DND-41 (cell line): Measurements from ENCODE around the gene CSTB.

Experiments
- ATAC-seq: fragments of 200-7000 bp; cut with Tn5 transposase; 3 replicates; pipeline ENCODE4 v1.9.1; 2021; ENCODE audit warnings: low read depth; ENCODE audit not compliant: insufficient read depth
- DNase-seq: peaks from one replicate; pipeline ENCODE4 v3.0.0-alpha.2; 2020
- H2AFZ ChIP-seq: 2 replicates; pipeline ENCODE4 v1.6.0; 2012; ENCODE audit warnings: low read depth, low read length
- H3K27ac ChIP-seq: 2 replicates; pipeline ENCODE4 v1.5.1; 2012; ENCODE audit warnings: low read length, inconsistent platforms
- H3K27me3 ChIP-seq: fragments of 200-600 bp; sonication (generic); 2 replicates; pipeline ENCODE4 v1.6.0; 2012; ENCODE audit warnings: low read length, mild to moderate bottlenecking, inconsistent platforms; ENCODE audit not compliant: insufficient read depth, poor library complexity
- H3K36me3 ChIP-seq: 2 replicates; pipeline ENCODE4 v1.5.1; 2012; ENCODE audit warnings: low read length, inconsistent platforms; ENCODE audit not compliant: insufficient read depth
- H3K4me1 ChIP-seq: 2 replicates; pipeline ENCODE4 v1.5.1; 2012; ENCODE audit warnings: mild to moderate bottlenecking, low read length; ENCODE audit not compliant: insufficient read depth
- H3K4me2 ChIP-seq: 2 replicates; pipeline ENCODE4 v1.6.0; 2012; ENCODE audit warnings: mild to moderate bottlenecking, moderate library complexity, low read length, inconsistent platforms; ENCODE audit not compliant: insufficient read depth
- H3K4me3 ChIP-seq, 2 experiments: fragments of 200-600 bp in 1 of 2; shearing (Covaris generic) in 1 of 2; 2 replicates each; pipeline ENCODE4 v1.5.1; 2012 to 2016; ENCODE audit warnings: inconsistent platforms in 2 of 2, low read length in 2 of 2, mild to moderate bottlenecking in 2 of 2, low read depth in 1 of 2, moderate library complexity in 1 of 2
- H3K79me2 ChIP-seq: 2 replicates; pipeline ENCODE4 v1.6.0; 2012; ENCODE audit warnings: low read length, inconsistent platforms; ENCODE audit not compliant: insufficient read depth
- H3K9ac ChIP-seq: 2 replicates; pipeline ENCODE4 v1.6.0; 2012; ENCODE audit warnings: low read depth, mild to moderate bottlenecking, inconsistent platforms, low read length, moderate library complexity
- H3K9me3 ChIP-seq: 2 replicates; pipeline ENCODE4 v1.5.1; 2012; ENCODE audit warnings: low read length, moderate library complexity, mild to moderate bottlenecking, inconsistent platforms; ENCODE audit not compliant: insufficient read depth, severe bottlenecking
- H4K20me1 ChIP-seq: 2 replicates; pipeline ENCODE4 v1.6.0; 2012; ENCODE audit warnings: low read length; ENCODE audit not compliant: insufficient read depth
- EZH2 ChIP-seq: IDR thresholded peaks from 3 replicates; pipeline ENCODE4 v1.6.1; 2012; ENCODE audit warnings: borderline replicate concordance, low read depth, mild to moderate bottlenecking, moderate library complexity, low read length, inconsistent platforms; ENCODE audit not compliant: severe bottlenecking
- TF ChIP-seq, protein P1 (sequence below): IDR thresholded peaks from 2 replicates; pipeline ENCODE4 v1.5.1; 2012; ENCODE audit warnings: borderline replicate concordance, low read length, moderate library complexity, mild to moderate bottlenecking; ENCODE audit not compliant: poor library complexity, severe bottlenecking; ENCODE audit errors: extremely low read depth

Gene CSTB

DNA sequence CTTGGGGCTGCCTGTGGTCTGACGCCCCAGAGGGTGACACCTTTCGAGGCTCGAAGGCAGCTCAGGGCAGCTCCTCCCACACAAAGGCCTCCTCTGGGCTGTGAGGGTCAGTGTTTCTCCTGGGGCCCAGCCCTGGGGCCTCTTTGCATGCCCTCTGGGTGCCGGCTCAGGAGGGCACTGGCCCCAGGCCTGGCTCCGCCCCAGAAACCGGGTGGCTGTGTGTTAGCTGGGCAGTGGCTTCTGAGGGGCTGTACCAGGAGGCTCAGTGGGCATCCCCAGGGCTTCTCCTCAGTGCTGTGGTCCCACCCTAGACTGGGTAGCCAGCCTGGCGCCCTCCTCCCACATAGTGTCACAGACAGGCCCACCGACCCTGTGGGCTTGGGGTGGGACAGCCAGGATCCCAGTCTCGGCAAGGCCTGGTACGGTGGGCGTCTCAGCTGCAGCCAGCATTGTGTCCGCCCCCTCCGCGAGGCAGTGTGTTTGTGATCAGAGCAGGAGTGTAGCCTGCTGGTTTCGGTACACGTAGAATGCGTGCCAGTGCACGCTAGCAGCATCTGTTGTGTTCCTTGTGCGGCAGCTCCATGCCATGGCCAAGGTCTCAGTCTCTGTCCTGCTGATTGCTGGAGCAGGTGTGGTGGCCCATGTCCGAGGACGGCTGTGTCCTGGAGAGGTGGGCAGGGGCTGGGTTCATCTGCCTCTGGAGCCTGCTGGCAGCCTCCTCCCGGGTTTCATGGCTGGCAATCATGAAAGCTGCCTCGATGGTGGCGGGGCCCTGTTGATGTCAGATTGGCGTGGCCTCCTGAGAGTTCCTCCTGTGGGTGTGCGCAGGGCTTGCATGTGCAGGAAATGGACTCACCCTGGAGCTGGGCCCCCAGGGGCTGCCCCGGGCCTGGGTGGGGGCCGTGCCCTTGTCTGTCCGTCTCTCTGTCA is 41.3 kb upstream of the CSTB start:
- H4K20me1 ChIP-seq = no peaks in the 10 kb centered on the region
- H3K79me2 ChIP-seq = no peaks in the 10 kb centered on the region
- 0 out of 3 replicates have a peak, but pooled peaks have one; percentile 10 for ATAC-seq
- H3K36me3 ChIP-seq = no peaks in the 10 kb centered on the region
- TF ChIP-seq, protein P1, sequence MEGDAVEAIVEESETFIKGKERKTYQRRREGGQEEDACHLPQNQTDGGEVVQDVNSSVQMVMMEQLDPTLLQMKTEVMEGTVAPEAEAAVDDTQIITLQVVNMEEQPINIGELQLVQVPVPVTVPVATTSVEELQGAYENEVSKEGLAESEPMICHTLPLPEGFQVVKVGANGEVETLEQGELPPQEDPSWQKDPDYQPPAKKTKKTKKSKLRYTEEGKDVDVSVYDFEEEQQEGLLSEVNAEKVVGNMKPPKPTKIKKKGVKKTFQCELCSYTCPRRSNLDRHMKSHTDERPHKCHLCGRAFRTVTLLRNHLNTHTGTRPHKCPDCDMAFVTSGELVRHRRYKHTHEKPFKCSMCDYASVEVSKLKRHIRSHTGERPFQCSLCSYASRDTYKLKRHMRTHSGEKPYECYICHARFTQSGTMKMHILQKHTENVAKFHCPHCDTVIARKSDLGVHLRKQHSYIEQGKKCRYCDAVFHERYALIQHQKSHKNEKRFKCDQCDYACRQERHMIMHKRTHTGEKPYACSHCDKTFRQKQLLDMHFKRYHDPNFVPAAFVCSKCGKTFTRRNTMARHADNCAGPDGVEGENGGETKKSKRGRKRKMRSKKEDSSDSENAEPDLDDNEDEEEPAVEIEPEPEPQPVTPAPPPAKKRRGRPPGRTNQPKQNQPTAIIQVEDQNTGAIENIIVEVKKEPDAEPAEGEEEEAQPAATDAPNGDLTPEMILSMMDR = no peak
- no peak for TF ChIP-seq EZH2
- no peak overlapping the region for H3K4me2 ChIP-seq
- no peak overlapping the region for H3K4me3 ChIP-seq
- H2AFZ ChIP-seq = no peak overlapping the region
- H3K27me3 ChIP-seq = no peaks in the 10 kb centered on the region
- no peak overlapping the region for H3K9ac ChIP-seq
- DNase-seq = no peak
- H3K4me1 ChIP-seq = no peaks in the 10 kb centered on the region
- peaks cover 3% of the 10 kb centered on the region for H3K9me3 ChIP-seq
- no peak overlapping the region for H3K27ac ChIP-seq

DNA sequence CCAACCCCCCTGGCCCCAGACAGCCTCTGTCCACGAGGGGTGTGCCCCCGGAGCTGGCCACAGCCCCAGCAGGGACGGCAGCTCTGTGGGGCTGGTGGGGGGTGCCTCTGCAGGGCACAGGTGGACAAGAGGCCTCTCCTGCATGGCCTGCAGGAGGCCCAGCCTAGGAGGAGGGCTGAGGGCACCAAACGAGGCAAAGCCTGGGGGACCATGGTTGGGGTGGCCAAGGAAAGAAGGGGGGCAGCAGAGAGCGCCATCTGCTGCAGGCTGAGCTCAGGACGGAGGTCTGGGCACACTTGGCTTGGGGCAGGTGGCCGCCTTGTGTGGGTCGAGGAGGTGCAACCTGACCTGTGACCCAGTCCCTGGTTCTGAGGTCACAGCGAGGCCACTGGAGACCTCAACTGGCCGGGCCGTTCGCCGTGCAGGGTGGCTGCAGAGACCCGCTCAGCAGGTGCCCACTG is 40.5 kb upstream of the CSTB start:
- H4K20me1 ChIP-seq = no peaks in the 10 kb centered on the region
- ATAC-seq (no peak), DNase-seq (no peak)
- no peak overlapping the region for H3K4me3 ChIP-seq
- no peak overlapping the region for H3K27ac ChIP-seq
- H3K9ac ChIP-seq = no peak overlapping the region
- H3K27me3 ChIP-seq = no peaks in the 10 kb centered on the region
- no peaks in the 10 kb centered on the region for H3K36me3 ChIP-seq
- no peak overlapping the region for H2AFZ ChIP-seq
- TF ChIP-seq, protein P1 = peak; percentile 14
- no peak for TF ChIP-seq EZH2
- no peaks in the 10 kb centered on the region for H3K79me2 ChIP-seq
- no peaks in the 10 kb centered on the region for H3K4me1 ChIP-seq
- peaks cover 3% of the 10 kb centered on the region for H3K9me3 ChIP-seq
- no peak overlapping the region for H3K4me2 ChIP-seq

DNA sequence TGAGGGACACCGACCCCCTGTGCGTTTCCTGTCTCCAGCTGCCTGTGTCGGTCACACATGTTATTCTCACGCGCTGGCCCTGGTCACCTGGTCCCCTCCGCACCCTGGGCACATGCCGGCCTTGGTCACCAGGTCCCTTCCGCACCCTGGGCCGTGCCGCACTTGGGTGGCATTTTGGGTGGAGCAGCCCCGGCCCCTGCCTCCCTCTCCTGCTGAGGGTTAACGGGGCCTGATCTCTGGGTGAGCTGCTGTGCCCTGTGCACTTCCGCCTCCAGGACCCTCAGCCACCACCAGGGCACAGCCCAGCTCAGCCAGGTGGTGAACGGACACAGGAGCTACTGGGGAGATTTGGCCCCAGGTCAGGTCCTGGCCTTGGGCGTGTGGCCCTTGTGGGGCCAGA is 39.9 kb upstream of the CSTB start:
- Histone ChIP-seq H3K27ac (no peak overlapping the region), H3K27me3 (no peaks in the 10 kb centered on the region), H4K20me1 (0 out of 2 replicates have a peak, but pooled peaks cover 4% of the 10 kb centered on the region), H3K4me3 (no peak overlapping the region), H3K9me3 (peaks cover 3% of the 10 kb centered on the region), H3K9ac (no peak overlapping the region), H3K36me3 (no peaks in the 10 kb centered on the region), H3K4me1 (no peaks in the 10 kb centered on the region), H2AFZ (no peak overlapping the region), H3K79me2 (no peaks in the 10 kb centered on the region), H3K4me2 (no peak overlapping the region)
- DNase-seq (no peak), ATAC-seq (no peak)
- TF ChIP-seq, protein P1 = no peak
- TF ChIP-seq EZH2 = no peak
